IMR-90 (cell line): Measurements from ENCODE around the gene PCDHGA12. TPM values are rescaled to one million over a fixed set of nuclear protein-coding genes. Genes with fewer than 3 reads are reported as not detected.

Experiments
- ATAC-seq: fragments of 200-7000 bp; cut with Tn5 transposase; 2 replicates; pipeline ENCODE4 v1.9.1; 2020; ENCODE audit warnings: low read depth, mild to moderate bottlenecking, moderate library complexity
- BruUV-seq: library from RNA; stranded (reverse); fragments of 400-500 nt; replicated peaks from 2 replicates; lab custom pipeline; 2021; lab: Mats Ljungman, UMichigan
- CTCF ChIA-PET: fragments of 300-600 bp; formaldehyde crosslinking; extraction: SDS; loops from one replicate; lab custom pipeline; 2021; ENCODE audit warnings: antibody characterized with exemption; lab: Yijun Ruan, JAX
- POLR2A ChIA-PET: fragments of 300-600 bp; sonication (Branson Sonifier 250); formaldehyde crosslinking; loops from one replicate; lab custom pipeline; 2022; ENCODE audit warnings: antibody characterized with exemption; ENCODE audit not compliant: unreplicated experiment; lab: Charles Lee
- DNase-seq: peaks from one replicate; pipeline ENCODE4 v3.0.0; 2013
- H2AFZ ChIP-seq: replicated peaks from 2 replicates; pipeline ENCODE3; 2013; ENCODE audit warnings: low read length, mild to moderate bottlenecking; ENCODE audit not compliant: poor library complexity
- H2AK5ac ChIP-seq: 2 replicates; pipeline ENCODE4 v1.6.1; 2013; ENCODE audit warnings: low read depth, low read length, inconsistent platforms
- H2AK9ac ChIP-seq: replicated peaks from 2 replicates; pipeline ENCODE3; 2013; ENCODE audit warnings: mild to moderate bottlenecking, low read depth, low read length, moderate library complexity; ENCODE audit not compliant: poor library complexity
- H2BK120ac ChIP-seq: 2 replicates; pipeline ENCODE4 v1.6.1; 2013; ENCODE audit warnings: low read depth, low read length, inconsistent platforms
- H2BK15ac ChIP-seq: 3 replicates; pipeline ENCODE4 v1.6.1; 2013; ENCODE audit warnings: low read depth, low read length, inconsistent platforms
- H2BK20ac ChIP-seq: 2 replicates; pipeline ENCODE4 v1.6.1; 2013; ENCODE audit warnings: low read depth, mild to moderate bottlenecking, inconsistent platforms, low read length, moderate library complexity
- H2BK5ac ChIP-seq: 2 replicates; pipeline ENCODE4 v1.6.1; 2013; ENCODE audit warnings: mild to moderate bottlenecking, low read depth, low read length, inconsistent platforms; ENCODE audit not compliant: poor library complexity, severe bottlenecking
- H3K14ac ChIP-seq: replicated peaks from 2 replicates; pipeline ENCODE4 v1.6.1; 2013; ENCODE audit warnings: low read depth, low read length, inconsistent platforms
- H3K18ac ChIP-seq: 2 replicates; pipeline ENCODE4 v1.6.1; 2013; ENCODE audit warnings: low read depth, low read length, control low read depth
- H3K23ac ChIP-seq: 2 replicates; pipeline ENCODE4 v1.6.1; 2013; ENCODE audit warnings: low read depth, low read length, inconsistent platforms
- H3K27ac ChIP-seq: 2 replicates; pipeline ENCODE4 v1.5.1; 2013; ENCODE audit warnings: mild to moderate bottlenecking, control low read depth, low read length; ENCODE audit not compliant: insufficient read depth
- H3K27me3 ChIP-seq: 2 replicates; pipeline ENCODE4 v1.6.1; 2013; ENCODE audit warnings: low read length; ENCODE audit not compliant: control insufficient read depth, insufficient read depth
- H3K36me3 ChIP-seq: 2 replicates; pipeline ENCODE4 v1.6.1; 2013; ENCODE audit warnings: low read length, mixed read lengths; ENCODE audit not compliant: control insufficient read depth, insufficient read depth
- H3K4ac ChIP-seq: 2 replicates; pipeline ENCODE4 v1.6.1; 2013; ENCODE audit warnings: low read depth, low read length, inconsistent platforms
- H3K4me1 ChIP-seq: 2 replicates; pipeline ENCODE4 v1.6.1; 2013; ENCODE audit warnings: low read length, mixed read lengths; ENCODE audit not compliant: control insufficient read depth, insufficient read depth
- H3K4me2 ChIP-seq: 2 replicates; pipeline ENCODE4 v1.6.1; 2013; ENCODE audit warnings: low read depth, mild to moderate bottlenecking, control low read depth, low read length, moderate library complexity
- H3K4me3 ChIP-seq: 2 replicates; pipeline ENCODE4 v1.5.1; 2013; ENCODE audit warnings: low read depth, mild to moderate bottlenecking, control low read depth, low read length, moderate library complexity; ENCODE audit not compliant: insufficient read depth
- H3K56ac ChIP-seq: 2 replicates; pipeline ENCODE4 v1.6.1; 2013; ENCODE audit warnings: low read length, inconsistent platforms; ENCODE audit not compliant: insufficient read depth; ENCODE audit errors: extremely low read depth
- H3K79me1 ChIP-seq, 2 experiments: 2 replicates each; pipeline ENCODE4 v1.6.1; 2013; ENCODE audit warnings: low read length in 2 of 2, inconsistent platforms in 1 of 2, low read depth in 1 of 2
- H3K9ac ChIP-seq: 2 replicates; pipeline ENCODE4 v1.6.1; 2013; ENCODE audit warnings: low read depth, low read length, control low read depth
- H3K9me1 ChIP-seq: 2 replicates; pipeline ENCODE4 v1.6.1; 2013; ENCODE audit warnings: low read length, inconsistent platforms; ENCODE audit not compliant: insufficient read depth
- H3K9me3 ChIP-seq: 2 replicates; pipeline ENCODE4 v1.6.1; 2013; ENCODE audit warnings: low read length; ENCODE audit not compliant: control insufficient read depth, insufficient read depth
- H4K20me1 ChIP-seq: 2 replicates; pipeline ENCODE4 v1.6.1; 2013; ENCODE audit warnings: low read length, inconsistent platforms; ENCODE audit not compliant: insufficient read depth
- H4K5ac ChIP-seq: 2 replicates; pipeline ENCODE4 v1.6.1; 2013; ENCODE audit warnings: mild to moderate bottlenecking, low read depth, low read length, control low read depth
- H4K8ac ChIP-seq, 2 experiments: 2 replicates each; pipeline ENCODE4 v1.6.1; 2013; ENCODE audit warnings: low read depth in 2 of 2, low read length in 2 of 2, control low read depth in 1 of 2, inconsistent platforms in 1 of 2
- H4K91ac ChIP-seq: 2 replicates; pipeline ENCODE4 v1.6.1; 2013; ENCODE audit warnings: low read depth, low read length, inconsistent platforms; ENCODE audit not compliant: insufficient read depth
- CTCF ChIP-seq: conservative IDR thresholded peaks from 2 replicates; pipeline ENCODE4 v1.5.1; 2012; ENCODE audit warnings: mild to moderate bottlenecking, low read depth, low read length, improper control_type of control experiment
- POLR2A ChIP-seq: IDR thresholded peaks from 2 replicates; pipeline ENCODE4 v1.6.1; 2012; ENCODE audit warnings: mild to moderate bottlenecking, low read depth, low read length
- RAD21 ChIP-seq: IDR thresholded peaks from 2 replicates; pipeline ENCODE4 v1.6.1; 2012; ENCODE audit warnings: low read length, improper control_type of control experiment
- WGBS, 2 experiments: methylation state at CpG; one replicate each; pipeline versions ENCODE4 v1.1.5 to v1.1.7; 2013; ENCODE audit warnings: missing lambda C conversion rate in 2 of 2; ENCODE audit not compliant: insufficient read length in 1 of 2; ENCODE audit errors: extremely low coverage in 2 of 2; 5-methylcytosine and 5-hydroxymethylcytosine counted together
- dilution Hi-C: fragments of 300-500 bp; cut with HindIII; formaldehyde crosslinking; loops from one replicate; pipeline ENCODE4 v1.14.3; 2018; ENCODE audit warnings: low sequenced_read_pairs; ENCODE audit not compliant: unreplicated experiment
- in situ Hi-C: fragments of 300-500 bp; cut with MboI; formaldehyde crosslinking; loops from 3 replicates; pipeline ENCODE4 v1.14.3; 2019; ENCODE audit warnings: low sequenced_read_pairs, inconsistent platforms, mixed read lengths
- intact Hi-C: fragments of 100-400 bp; cut with micrococcal nuclease; formaldehyde crosslinking; loops from 2 replicates; pipeline ENCODE4 v1.10.0; 2022
- polyA plus RNA-seq, 3 experiments: library from polyadenylated mRNA; depleted of rRNA; stranded (reverse); fragments of >200 nt; gene quantifications; 2 replicates each; pipeline ENCODE4 v1.2.3, GENCODE V29; 2012; ENCODE audit warnings: low replicate concordance in 1 of 3
- total RNA-seq: library from RNA; depleted of rRNA; stranded (reverse); fragments of >200 nt; gene quantifications from 2 replicates; pipeline ENCODE4 v1.2.3, GENCODE V29; 2012

The PCDHGA12 gene
- total and polyA plus RNA-seq, 2 of the 4 experiments (the other 2 are of a cell fraction), result 7.9 to 8.8 TPM

DNA sequence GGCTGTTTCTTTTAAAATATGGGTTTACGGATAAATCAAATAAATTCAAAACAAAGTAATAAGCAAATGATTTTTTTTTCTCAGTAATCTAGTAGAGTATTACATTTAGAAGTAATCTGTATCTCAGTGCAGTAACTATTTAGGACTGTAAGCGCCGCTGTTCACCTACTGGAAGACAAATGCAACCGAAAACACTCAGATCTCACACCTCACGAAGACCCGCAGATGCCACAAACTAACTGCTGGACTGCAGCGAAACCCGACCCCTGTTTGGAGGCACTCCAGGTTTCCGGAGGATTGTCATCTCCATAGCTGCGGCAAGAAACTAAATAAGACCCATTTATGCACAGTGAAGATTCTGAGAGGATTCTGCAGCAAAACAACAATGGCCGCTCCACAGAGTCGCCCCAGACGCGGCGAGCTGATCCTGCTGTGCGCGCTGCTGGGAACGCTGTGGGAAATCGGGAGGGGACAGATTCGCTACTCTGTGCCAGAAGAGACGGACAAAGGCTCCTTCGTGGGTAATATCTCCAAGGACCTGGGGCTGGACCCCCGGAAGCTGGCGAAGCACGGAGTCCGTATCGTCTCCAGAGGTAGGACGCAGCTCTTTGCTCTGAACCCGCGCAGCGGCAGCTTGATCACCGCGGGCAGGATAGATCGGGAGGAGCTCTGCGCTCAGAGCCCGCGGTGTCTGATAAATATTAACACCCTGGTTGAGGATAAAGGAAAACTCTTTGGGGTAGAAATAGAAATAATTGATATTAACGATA, 37.7 kb upstream of the PCDHGA12 start, which contains the start of gene PCDHGA8:
PCDHGA8 (plus strand) TSS at position 205 of the 770 bp plus-strand sequence; CDS start at position 386, 181 bp downstream.
- TF ChIP-seq RAD21 (peak; percentile 30; the same call in 1 of the 2 replicates), POLR2A (no peak), CTCF (peak; percentile 40)
- Histone ChIP-seq H3K4me1 (peaks cover 1% of the 10 kb centered on the region; the same call in 1 of the 2 replicates), H3K79me1 (peaks cover 7% of the 10 kb centered on the region in 2 experiments; a peak in 3 of 4 replicates), H2AK5ac (no peak within 1 kb of the TSS), H2BK15ac (no peak within 1 kb of the TSS), H3K9me1 (no peaks in the 10 kb centered on the region), H3K27ac (no peak within 1 kb of the TSS), H3K36me3 (peaks cover 24% of the 10 kb centered on the region), H4K20me1 (no peaks in the 10 kb centered on the region), H3K27me3 (no peaks in the 10 kb centered on the region), H3K9ac (no peak within 1 kb of the TSS), H4K8ac (no peak within 1 kb of the TSS), H3K18ac (no peak within 1 kb of the TSS), H3K9me3 (peaks cover 51% of the 10 kb centered on the region), H3K23ac (no peak within 1 kb of the TSS), H2BK20ac (no peak within 1 kb of the TSS), H3K14ac (no peak within 1 kb of the TSS), H3K4me3 (no peak within 1 kb of the TSS; the same call in 1 of the 2 replicates), H3K4me2 (no peak within 1 kb of the TSS; the same call in 1 of the 2 replicates), H2BK120ac (no peak within 1 kb of the TSS), H2BK5ac (no peak within 1 kb of the TSS), H2AFZ (peak within 1 kb of the TSS; percentile 67), H4K91ac (no peak within 1 kb of the TSS), H3K56ac (no peak within 1 kb of the TSS), H4K5ac (no peak within 1 kb of the TSS), H3K4ac (no peak within 1 kb of the TSS), H2AK9ac (peak within 1 kb of the TSS; percentile 28)
- ChIA-PET CTCF (no interaction called here), POLR2A (no interaction called here)
- WGBS, 2 experiments, result 33% methylated on average over 9 of the region's 38 CpGs; no CpG with 5 or more reads in 1 of the 2 experiments
- BruUV-seq, result no TSS peak
- ATAC-seq (no peak), DNase-seq (peak; percentile 49)
- dilution Hi-C loops, result no loop called here
- in situ Hi-C loops, result no loop called here
- intact Hi-C loops, result no loop called here
